Central memory CD4-positive, alpha-beta T cell (primary cell): Measurements from ENCODE around the gene BICDL2.
A peak's percentile ranks its signal among the peaks of the same experiment; 100 is the strongest.

Source experiments
- DNase-seq: peaks from one replicate; pipeline ENCODE4 v3.0.0; 2022

Gene BICDL2

GRCh38 chr16:3023669-3024478, 12.9 kb downstream of the BICDL2 start, which contains the start of the genes HCFC1R1 and THOC6:
TSS of gene HCFC1R1 (minus strand) at chr16:3023942. CDS start at chr16:3023941, 1 bp downstream.
TSS of gene THOC6 (plus strand) at chr16:3024035. CDS start at chr16:3024327, 292 bp downstream.
- peak; percentile 93 for DNase-seq

- DNase-seq: no peak
Observed at GRCh38 chr16:3023415-3023668, 13.4 kb downstream of the BICDL2 start.

GRCh38 chr16:3022684-3023414, 13.9 kb downstream of the BICDL2 start:
- DNase-seq: no peak

- DNase-seq: peak; percentile 50
Observed at GRCh38 chr16:3022208-3022683, 14.5 kb downstream of the BICDL2 start.

- peak; percentile 55 for DNase-seq
Observed at GRCh38 chr16:3021449-3022207, 15.1 kb downstream of the BICDL2 start.

GRCh38 chr16:3020604-3021448, 15.9 kb downstream of the BICDL2 start:
- DNase-seq: peak; percentile 48

GRCh38 chr16:3020247-3020603, 16.5 kb downstream of the BICDL2 start, which contains the start of gene TNFRSF12A:
TSS of gene TNFRSF12A (plus strand) at chr16:3020368. CDS start at chr16:3020398, 30 bp downstream.
- DNase-seq: peak; percentile 50

- no peak for DNase-seq
Observed at GRCh38 chr16:3019594-3020246, 17.0 kb downstream of the BICDL2 start.

GRCh38 chr16:3017794-3018506, 18.8 kb downstream of the BICDL2 start, which contains the start of gene CLDN6:
TSS of gene CLDN6 (minus strand) at chr16:3018183. CDS start at chr16:3016021, 2,162 bp downstream.
- no peak for DNase-seq

GRCh38 chr16:3017344-3017743, 19.4 kb downstream of the BICDL2 start:
- no peak for DNase-seq

- no peak for DNase-seq
Observed at GRCh38 chr16:3015865-3016521, 20.8 kb downstream of the BICDL2 start.

GRCh38 chr16:3014971-3015370, 21.8 kb downstream of the BICDL2 start:
- DNase-seq: no peak

- DNase-seq: no peak
Observed at GRCh38 chr16:3013998-3014690, 22.6 kb downstream of the BICDL2 start.

GRCh38 chr16:3013491-3013951, 23.2 kb downstream of the BICDL2 start:
- no peak for DNase-seq

GRCh38 chr16:3012828-3013420, 23.8 kb downstream of the BICDL2 start, which contains the start of gene CLDN9:
TSS of gene CLDN9 (plus strand) at chr16:3012923. CDS start at chr16:3013363, 440 bp downstream.
- DNase-seq: no peak

GRCh38 chr16:3012246-3012645, 24.5 kb downstream of the BICDL2 start:
- DNase-seq: no peak

- no peak for DNase-seq
Observed at GRCh38 chr16:3010510-3010909, 26.2 kb downstream of the BICDL2 start.

- DNase-seq: no peak
Observed at GRCh38 chr16:3009568-3010390, 27.0 kb downstream of the BICDL2 start.
